Measurements from ENCODE around the gene ABHD2.

ABHD2 gene

GRCh38 chr15:89165677-89166076 is 77.4 kb downstream of the ABHD2 start:
- Mint-ChIP-seq H3K36me3 (peaks cover 2% of the 10 kb centered on the region), H3K4me3 (no peak overlapping the region), H3K27me3 (no peaks in the 10 kb centered on the region), H3K27ac (peak overlapping the region; percentile 83), H3K4me1 (ENCODE audit: low read depth) (peaks cover 30% of the 10 kb centered on the region), H3K9me3 (ENCODE audit: low read depth) (no peaks in the 10 kb centered on the region)

- H3K27me3 Mint-ChIP-seq, result no peaks in the 10 kb centered on the region
- H3K27ac Mint-ChIP-seq, result peak overlapping the region; percentile 99
- peaks cover 2% of the 10 kb centered on the region for H3K36me3 Mint-ChIP-seq
- H3K9me3 Mint-ChIP-seq (ENCODE audit: low read depth), result no peaks in the 10 kb centered on the region
- H3K4me1 Mint-ChIP-seq (ENCODE audit: low read depth), result peaks cover 30% of the 10 kb centered on the region
- peak overlapping the region; percentile 72 for H3K4me3 Mint-ChIP-seq
Observed at GRCh38 chr15:89167267-89168176, 79.3 kb downstream of the ABHD2 start.

GRCh38 chr15:89168316-89168833 is 80.1 kb downstream of the ABHD2 start:
- Mint-ChIP-seq H3K27me3 (no peaks in the 10 kb centered on the region), H3K4me3 (peak overlapping the region; percentile 58), H3K9me3 (ENCODE audit: low read depth) (no peaks in the 10 kb centered on the region), H3K27ac (peak overlapping the region; percentile 99), H3K4me1 (ENCODE audit: low read depth) (peaks cover 30% of the 10 kb centered on the region), H3K36me3 (peaks cover 2% of the 10 kb centered on the region)

- no peaks in the 10 kb centered on the region for H3K9me3 Mint-ChIP-seq (ENCODE audit: low read depth)
- peak overlapping the region; percentile 61 for H3K27ac Mint-ChIP-seq
- no peaks in the 10 kb centered on the region for H3K36me3 Mint-ChIP-seq
- peaks cover 30% of the 10 kb centered on the region for H3K4me1 Mint-ChIP-seq (ENCODE audit: low read depth)
- no peak overlapping the region for H3K4me3 Mint-ChIP-seq
- no peaks in the 10 kb centered on the region for H3K27me3 Mint-ChIP-seq
Observed at GRCh38 chr15:89170364-89170763, 82.1 kb downstream of the ABHD2 start.

- no peak overlapping the region for H3K27ac Mint-ChIP-seq
- peaks cover 28% of the 10 kb centered on the region for H3K4me1 Mint-ChIP-seq (ENCODE audit: low read depth)
- no peaks in the 10 kb centered on the region for H3K27me3 Mint-ChIP-seq
- H3K4me3 Mint-ChIP-seq, result no peak overlapping the region
- H3K9me3 Mint-ChIP-seq (ENCODE audit: low read depth), result no peaks in the 10 kb centered on the region
- H3K36me3 Mint-ChIP-seq, result peaks cover under 1% of the 10 kb centered on the region
Observed at GRCh38 chr15:89171136-89172072, 83.1 kb downstream of the ABHD2 start.

- no peaks in the 10 kb centered on the region for H3K9me3 Mint-ChIP-seq (ENCODE audit: low read depth)
- peaks cover 9% of the 10 kb centered on the region for H3K36me3 Mint-ChIP-seq
- H3K27ac Mint-ChIP-seq, result no peak overlapping the region
- no peaks in the 10 kb centered on the region for H3K27me3 Mint-ChIP-seq
- H3K4me1 Mint-ChIP-seq (ENCODE audit: low read depth), result peaks cover 22% of the 10 kb centered on the region
- H3K4me3 Mint-ChIP-seq, result no peak overlapping the region
Observed at GRCh38 chr15:89172921-89173320, 84.7 kb downstream of the ABHD2 start.

- peaks cover 16% of the 10 kb centered on the region for H3K4me1 Mint-ChIP-seq (ENCODE audit: low read depth)
- peak overlapping the region; percentile 43 for H3K27ac Mint-ChIP-seq
- no peaks in the 10 kb centered on the region for H3K27me3 Mint-ChIP-seq
- H3K4me3 Mint-ChIP-seq, result no peak overlapping the region
- H3K36me3 Mint-ChIP-seq, result peaks cover 9% of the 10 kb centered on the region
- no peaks in the 10 kb centered on the region for H3K9me3 Mint-ChIP-seq (ENCODE audit: low read depth)
Observed at GRCh38 chr15:89174476-89174875, 86.2 kb downstream of the ABHD2 start.

- Mint-ChIP-seq H3K27me3 (no peaks in the 10 kb centered on the region), H3K4me3 (no peak overlapping the region), H3K36me3 (peaks cover 9% of the 10 kb centered on the region), H3K27ac (peak overlapping the region; percentile 70), H3K4me1 (ENCODE audit: low read depth) (peaks cover 22% of the 10 kb centered on the region), H3K9me3 (ENCODE audit: low read depth) (no peaks in the 10 kb centered on the region)
Observed at GRCh38 chr15:89175617-89176191, 87.4 kb downstream of the ABHD2 start.

- H3K4me1 Mint-ChIP-seq (ENCODE audit: low read depth), result peaks cover 22% of the 10 kb centered on the region
- no peak overlapping the region for H3K4me3 Mint-ChIP-seq
- H3K9me3 Mint-ChIP-seq (ENCODE audit: low read depth), result no peaks in the 10 kb centered on the region
- no peak overlapping the region for H3K27ac Mint-ChIP-seq
- peaks cover 12% of the 10 kb centered on the region for H3K36me3 Mint-ChIP-seq
- no peaks in the 10 kb centered on the region for H3K27me3 Mint-ChIP-seq
Observed at GRCh38 chr15:89177116-89177515, 88.9 kb downstream of the ABHD2 start.

- peaks cover 22% of the 10 kb centered on the region for H3K4me1 Mint-ChIP-seq (ENCODE audit: low read depth)
- peaks cover 13% of the 10 kb centered on the region for H3K36me3 Mint-ChIP-seq
- H3K4me3 Mint-ChIP-seq, result no peak overlapping the region
- H3K27ac Mint-ChIP-seq, result peak overlapping the region; percentile 87
- H3K9me3 Mint-ChIP-seq (ENCODE audit: low read depth), result no peaks in the 10 kb centered on the region
- no peaks in the 10 kb centered on the region for H3K27me3 Mint-ChIP-seq
Observed at GRCh38 chr15:89177633-89178306, 89.5 kb downstream of the ABHD2 start.

- Mint-ChIP-seq H3K4me3 (no peak overlapping the region), H3K4me1 (ENCODE audit: low read depth) (peaks cover 22% of the 10 kb centered on the region)
Observed at GRCh38 chr15:89178307-89178977, 90.2 kb downstream of the ABHD2 start.

GRCh38 chr15:89179966-89180875 is 92.0 kb downstream of the ABHD2 start:
- H3K36me3 Mint-ChIP-seq, result peaks cover 18% of the 10 kb centered on the region
- no peaks in the 10 kb centered on the region for H3K27me3 Mint-ChIP-seq
- H3K4me1 Mint-ChIP-seq (ENCODE audit: low read depth), result peaks cover 22% of the 10 kb centered on the region
- H3K9me3 Mint-ChIP-seq (ENCODE audit: low read depth), result no peaks in the 10 kb centered on the region
- peak overlapping the region; percentile 13 for H3K4me3 Mint-ChIP-seq
- peak overlapping the region; percentile 95 for H3K27ac Mint-ChIP-seq

More at GRCh38 chr15:89178307-89178977, 90.2 kb downstream of the ABHD2 start:
- Mint-ChIP-seq H3K36me3 (peaks cover 15% of the 10 kb centered on the region), H3K9me3 (ENCODE audit: low read depth) (no peaks in the 10 kb centered on the region), H3K27ac (peak overlapping the region; percentile 95), H3K27me3 (no peaks in the 10 kb centered on the region)

- H3K27ac Mint-ChIP-seq, result peak overlapping the region; percentile 6
- H3K4me1 Mint-ChIP-seq (ENCODE audit: low read depth), result peaks cover 11% of the 10 kb centered on the region
- peaks cover 15% of the 10 kb centered on the region for H3K36me3 Mint-ChIP-seq
- no peaks in the 10 kb centered on the region for H3K9me3 Mint-ChIP-seq (ENCODE audit: low read depth)
- no peaks in the 10 kb centered on the region for H3K27me3 Mint-ChIP-seq
- H3K4me3 Mint-ChIP-seq, result no peak overlapping the region
Observed at GRCh38 chr15:89184357-89184756, 96.1 kb downstream of the ABHD2 start.
